GM19372 (cell line): ENCODE data around the gene UNC45A.

Experiments
- ATAC-seq: cut with Tn5 transposase; IDR thresholded peaks from one replicate; pipeline ENCODE4 v1.9.1; 2021; ENCODE audit warnings: mild to moderate bottlenecking, low read depth, moderate library complexity; ENCODE audit not compliant: unreplicated experiment

UNC45A gene

GRCh38 chr15:90939756-90940155, 4.7 kb downstream of the UNC45A start:
- ATAC-seq, result no peak

GRCh38 chr15:90941038-90941437, 6.0 kb downstream of the UNC45A start:
- ATAC-seq, result no peak

GRCh38 chr15:90942354-90943120, 7.5 kb downstream of the UNC45A start:
- ATAC-seq, result no peak

GRCh38 chr15:90945091-90945490, 10.0 kb downstream of the UNC45A start:
- ATAC-seq, result no peak

GRCh38 chr15:90946538-90946937, 11.5 kb downstream of the UNC45A start:
- ATAC-seq, result no peak

GRCh38 chr15:90946941-90947576, 12.0 kb downstream of the UNC45A start:
- ATAC-seq, result no peak

- ATAC-seq, result no peak
Measured at GRCh38 chr15:90947577-90948357, 12.7 kb downstream of the UNC45A start.

- ATAC-seq, result no peak
Measured at GRCh38 chr15:90948506-90948905, 13.4 kb downstream of the UNC45A start.

- ATAC-seq, result no peak
Measured at GRCh38 chr15:90949979-90950675, 15.0 kb downstream of the UNC45A start.

GRCh38 chr15:90950676-90951075, 15.6 kb downstream of the UNC45A start:
- ATAC-seq, result no peak

GRCh38 chr15:90952901-90953677, 18.0 kb downstream of the UNC45A start:
- no peak for ATAC-seq

- no peak for ATAC-seq
Measured at GRCh38 chr15:90953947-90954711, 19.0 kb downstream of the UNC45A start.

GRCh38 chr15:90954712-90955623, 19.9 kb downstream of the UNC45A start, which contains the start of gene RCCD1:
RCCD1 (plus strand) TSS chr15:90954884; CDS start chr15:90956735, 1,851 bp downstream.
- ATAC-seq, result peak; percentile 93

GRCh38 chr15:90955624-90956273, 20.7 kb downstream of the UNC45A start:
- no peak for ATAC-seq

GRCh38 chr15:90956274-90957030, 21.4 kb downstream of the UNC45A start:
- ATAC-seq, result no peak

- ATAC-seq, result no peak
Measured at GRCh38 chr15:90957031-90957790, 22.1 kb downstream of the UNC45A start.
